ENCODE measurements around the gene ADAMTS18. TPM values are rescaled to one million over a fixed set of nuclear protein-coding genes. Genes with fewer than 3 reads are reported as not detected.

Gene ADAMTS18
- total RNA-seq, 4 donors from 2014 or later: 0.10 to 0.42 (median 0.16) TPM; not detected in 1

GRCh38 chr16:77403732-77404131, 31.1 kb downstream of the ADAMTS18 start:
- TF ChIP-seq POLR2AphosphoS5 (IDR thresholded peaks at IDR 0.05) (no peak), POLR2A (IDR thresholded peaks at IDR 0.05) (no peak), EP300 (IDR thresholded peaks at IDR 0.05) (no peak), CTCF (IDR thresholded peaks at IDR 0.05) (no peak)
- Histone ChIP-seq H3K9me3 (no peaks in the 10 kb centered on the region), H3K4me1 (no peaks in the 10 kb centered on the region), H3K36me3 (no peaks in the 10 kb centered on the region), H3K27ac (no peak overlapping the region), H3K27me3 (no peaks in the 10 kb centered on the region), H3K4me3 (no peak overlapping the region)
- 60% methylated on average over 2 of the region's 2 CpGs for WGBS
- DNase-seq (ENCODE audit: low spot score in 2 of 2): no peak

GRCh38 chr16:77402672-77403071, 32.2 kb downstream of the ADAMTS18 start:
- no peaks in the 10 kb centered on the region for H3K4me1 ChIP-seq
- H3K27me3 ChIP-seq: no peaks in the 10 kb centered on the region
- TF ChIP-seq POLR2AphosphoS5 (IDR thresholded peaks at IDR 0.05) (no peak), EP300 (IDR thresholded peaks at IDR 0.05) (no peak), POLR2A (IDR thresholded peaks at IDR 0.05) (no peak), CTCF (IDR thresholded peaks at IDR 0.05) (no peak)
- no peaks in the 10 kb centered on the region for H3K36me3 ChIP-seq
- no peak for DNase-seq (ENCODE audit: low spot score in 2 of 2)
- H3K9me3 ChIP-seq: no peaks in the 10 kb centered on the region
- no peak overlapping the region for H3K4me3 ChIP-seq
- WGBS: 71% methylated on average over 2 of the region's 2 CpGs
- H3K27ac ChIP-seq: no peak overlapping the region

DNA sequence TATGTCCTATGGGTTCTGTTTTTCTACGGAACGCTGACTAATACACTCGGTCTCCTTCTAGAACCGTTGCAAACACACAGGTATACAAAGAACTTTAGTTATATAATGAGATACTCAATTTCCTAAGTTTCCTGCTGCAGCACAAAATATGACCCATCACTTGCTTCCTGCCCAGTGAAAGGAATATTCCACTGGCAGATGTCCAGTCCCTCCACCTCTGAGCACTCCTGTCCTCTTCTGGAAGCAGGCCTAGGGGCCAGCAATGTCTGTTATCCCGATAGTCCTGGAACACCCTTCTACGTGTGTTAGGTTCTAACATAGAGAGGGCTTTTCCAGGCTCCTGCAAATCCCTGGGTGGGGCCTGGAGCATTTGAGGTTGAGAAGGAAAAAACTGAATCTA, 32.7 kb downstream of the ADAMTS18 start:
- H3K4me3 ChIP-seq: no peak overlapping the region
- WGBS: 75% methylated on average over 6 of the region's 6 CpGs
- H3K27me3 ChIP-seq: no peaks in the 10 kb centered on the region
- H3K36me3 ChIP-seq: no peaks in the 10 kb centered on the region
- H3K9me3 ChIP-seq: no peaks in the 10 kb centered on the region
- no peaks in the 10 kb centered on the region for H3K4me1 ChIP-seq
- no peak overlapping the region for H3K27ac ChIP-seq
- TF ChIP-seq POLR2A (IDR thresholded peaks at IDR 0.05) (no peak), POLR2AphosphoS5 (IDR thresholded peaks at IDR 0.05) (no peak), EP300 (IDR thresholded peaks at IDR 0.05) (no peak), CTCF (IDR thresholded peaks at IDR 0.05) (no peak)
- DNase-seq (ENCODE audit: low spot score in 2 of 2): no peak

DNA sequence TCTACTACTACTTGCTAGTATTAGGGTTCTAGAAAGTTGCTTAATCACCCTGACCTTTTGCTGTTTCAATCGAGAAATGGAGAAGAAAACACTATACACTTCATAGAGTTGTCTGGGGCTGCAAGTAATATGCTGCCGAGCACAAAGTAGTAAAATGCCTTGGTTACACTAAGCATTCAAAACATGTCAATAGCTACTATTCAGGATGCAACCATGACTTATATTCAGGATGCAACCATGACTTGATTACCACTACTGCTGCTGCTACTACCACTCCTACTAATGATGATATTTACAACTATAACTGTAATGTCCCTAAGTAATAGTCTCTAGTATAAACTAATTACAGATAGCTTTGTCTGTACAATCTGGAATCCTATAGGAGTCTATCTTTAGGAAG, 35.3 kb downstream of the ADAMTS18 start:
- H3K4me1 ChIP-seq: no peaks in the 10 kb centered on the region
- TF ChIP-seq EP300 (IDR thresholded peaks at IDR 0.05) (no peak), CTCF (IDR thresholded peaks at IDR 0.05) (no peak), POLR2AphosphoS5 (IDR thresholded peaks at IDR 0.05) (no peak), POLR2A (IDR thresholded peaks at IDR 0.05) (no peak)
- DNase-seq (ENCODE audit: low spot score in 2 of 2): no peak
- no peak overlapping the region for H3K27ac ChIP-seq
- no peak overlapping the region for H3K4me3 ChIP-seq
- H3K9me3 ChIP-seq: no peaks in the 10 kb centered on the region
- no peaks in the 10 kb centered on the region for H3K27me3 ChIP-seq
- WGBS: 73% methylated on average over 2 of the region's 2 CpGs
- no peaks in the 10 kb centered on the region for H3K36me3 ChIP-seq

- Histone ChIP-seq H3K27ac (no peak overlapping the region), H3K36me3 (no peaks in the 10 kb centered on the region), H3K4me1 (no peaks in the 10 kb centered on the region), H3K27me3 (no peaks in the 10 kb centered on the region), H3K4me3 (no peak overlapping the region), H3K9me3 (no peaks in the 10 kb centered on the region)
- WGBS: 94% methylated on average over 1 of the region's 1 CpG
- no peak for TF ChIP-seq POLR2A (IDR thresholded peaks at IDR 0.05)
- TF ChIP-seq CTCF (IDR thresholded peaks at IDR 0.05): no peak
- TF ChIP-seq EP300 (IDR thresholded peaks at IDR 0.05): no peak
- TF ChIP-seq POLR2AphosphoS5 (IDR thresholded peaks at IDR 0.05): no peak
- no peak for DNase-seq (ENCODE audit: low spot score in 2 of 2)
Measured at GRCh38 chr16:77399066-77399465, 35.8 kb downstream of the ADAMTS18 start.

Data from suprapubic skin (tissue), 4 donors.